NOMO-1 treated with DMSO at 0.1 percent for 48 hours (cell line): ENCODE results near the gene TIGD4.
"Not testable (repeated sequence)": the region's sequence is repeated elsewhere in the genome, so short reads cannot be mapped to it uniquely, and the experiment has no call there.

Experiments
- DNase-seq: peaks from one replicate; lab custom pipeline; 2025; ENCODE audit not compliant: unreplicated experiment; lab: John Stamatoyannopoulos, UW

TIGD4 gene

GRCh38 chr4:152784490-152785350 is 5.2 kb upstream of the TIGD4 start:
- no peak for DNase-seq

DNA sequence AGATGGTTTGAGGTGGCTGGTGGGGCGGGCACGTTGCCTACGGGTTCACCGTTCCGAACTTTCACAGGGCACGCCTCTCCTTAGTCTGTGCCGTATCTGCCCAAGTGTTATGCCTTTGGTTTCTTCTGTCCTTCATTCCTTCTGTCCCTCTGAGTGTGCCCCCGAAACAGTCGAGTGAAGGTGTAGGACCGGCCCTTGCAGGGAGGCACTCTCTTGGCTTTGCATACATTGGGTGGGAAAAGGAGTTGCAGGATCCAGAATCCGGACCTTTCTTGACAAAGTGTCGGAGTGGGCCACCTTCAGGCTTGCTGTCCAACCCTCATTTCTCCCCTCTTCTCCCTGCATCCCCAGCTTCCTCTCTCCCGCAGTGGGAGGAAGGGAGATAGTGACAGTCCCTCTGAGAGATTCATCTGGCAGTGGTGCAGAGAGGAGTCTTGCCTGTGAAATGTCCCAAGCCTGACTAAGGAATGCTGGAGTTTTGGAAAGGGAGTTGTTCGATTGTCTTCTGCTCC is 793 bp upstream of the TIGD4 start:
- peak; percentile 48 for DNase-seq

DNA sequence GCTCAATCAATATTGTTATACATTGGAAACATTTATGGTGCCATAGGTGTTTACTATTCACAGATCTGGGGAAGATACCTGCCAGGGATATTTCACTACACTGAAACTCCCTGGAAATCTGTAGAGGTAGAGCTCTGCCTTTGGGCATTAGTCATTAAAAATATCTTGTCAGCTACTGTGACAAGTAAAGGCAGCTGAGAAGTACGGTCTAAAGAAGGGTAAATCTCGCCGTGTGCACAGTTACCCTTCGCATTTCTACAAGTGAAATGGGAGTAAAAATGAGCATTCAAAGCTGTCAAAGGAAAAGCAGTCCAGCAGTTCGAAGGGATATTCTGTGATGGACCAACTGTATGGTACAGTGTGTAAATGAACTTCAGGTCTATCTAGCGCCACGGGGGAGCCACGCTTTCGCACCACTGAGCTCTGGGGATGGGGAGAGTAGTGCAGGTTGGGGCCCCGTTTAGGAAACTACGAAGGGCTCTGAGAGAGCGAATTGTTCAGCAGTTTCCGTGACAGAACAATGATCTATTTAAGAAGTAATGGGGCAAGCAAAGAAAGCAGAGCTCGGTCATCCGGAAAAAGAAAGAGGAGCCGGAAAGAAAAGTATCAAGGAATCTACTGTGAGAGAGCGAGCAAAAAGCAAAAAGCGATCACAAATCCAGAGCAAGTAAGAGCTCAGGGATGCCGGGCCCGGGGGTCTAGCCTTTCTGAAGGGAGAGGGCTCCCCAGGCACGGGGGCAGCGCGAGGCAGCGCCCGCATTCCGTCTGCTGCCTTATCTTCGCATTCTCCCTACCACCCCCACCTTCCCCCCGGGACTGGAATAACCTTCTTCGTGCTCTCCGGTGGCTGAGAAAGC is 646 bp downstream of the TIGD4 start:
- DNase-seq: peak; percentile 12

DNA sequence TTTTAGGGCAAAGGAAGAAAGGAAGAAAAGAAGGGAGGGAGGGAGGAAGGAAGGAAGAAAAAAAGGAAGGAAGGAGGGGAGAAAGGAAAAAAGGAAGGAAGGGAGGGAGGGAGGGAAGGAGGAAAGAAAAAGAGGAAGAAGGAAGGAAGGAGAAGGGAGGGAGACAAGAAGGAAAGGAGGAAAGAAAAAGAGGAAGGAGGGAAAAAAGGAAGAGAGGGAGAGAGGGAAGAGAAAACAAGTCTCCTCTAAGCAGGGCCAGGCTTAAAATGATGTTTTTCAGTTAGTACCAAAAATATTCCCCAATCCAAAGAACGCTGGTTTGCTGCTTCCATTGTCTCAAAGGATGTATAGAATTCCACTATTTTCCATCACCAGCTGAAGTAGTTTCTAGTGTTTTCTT is 2.0 kb downstream of the TIGD4 start:
- DNase-seq: no peak

GRCh38 chr4:152776352-152776751 is 3.2 kb downstream of the TIGD4 start:
- no peak for DNase-seq

- no peak for DNase-seq
Observed at GRCh38 chr4:152773953-152774352, 5.6 kb downstream of the TIGD4 start.

DNA sequence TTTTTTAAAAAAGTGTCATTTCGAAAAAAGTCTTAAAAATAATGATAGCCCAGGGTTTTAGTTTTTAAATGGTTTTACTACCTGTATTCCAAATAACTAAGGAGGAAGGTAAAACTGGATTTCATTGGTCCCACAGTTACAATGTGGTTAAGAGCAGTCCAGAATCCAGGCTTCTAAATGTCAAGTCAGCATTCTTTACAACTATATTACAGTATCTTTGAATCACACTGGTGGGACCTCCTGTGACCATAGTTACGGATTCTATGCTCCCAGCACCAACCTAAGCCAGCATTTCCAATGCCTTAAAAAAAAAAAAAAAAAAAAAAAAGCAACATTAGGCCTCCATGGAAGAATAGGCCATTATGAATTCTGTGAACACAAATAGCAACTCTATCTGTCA is 6.2 kb downstream of the TIGD4 start:
- no peak for DNase-seq

- peak; percentile 46 for DNase-seq
Observed at GRCh38 chr4:152771741-152772533, 7.6 kb downstream of the TIGD4 start.

GRCh38 chr4:152765069-152765737 is 14.3 kb downstream of the TIGD4 start:
- DNase-seq: not testable (repeated sequence)

GRCh38 chr4:152763796-152764195 is 15.7 kb downstream of the TIGD4 start:
- peak; percentile 72 for DNase-seq

DNA sequence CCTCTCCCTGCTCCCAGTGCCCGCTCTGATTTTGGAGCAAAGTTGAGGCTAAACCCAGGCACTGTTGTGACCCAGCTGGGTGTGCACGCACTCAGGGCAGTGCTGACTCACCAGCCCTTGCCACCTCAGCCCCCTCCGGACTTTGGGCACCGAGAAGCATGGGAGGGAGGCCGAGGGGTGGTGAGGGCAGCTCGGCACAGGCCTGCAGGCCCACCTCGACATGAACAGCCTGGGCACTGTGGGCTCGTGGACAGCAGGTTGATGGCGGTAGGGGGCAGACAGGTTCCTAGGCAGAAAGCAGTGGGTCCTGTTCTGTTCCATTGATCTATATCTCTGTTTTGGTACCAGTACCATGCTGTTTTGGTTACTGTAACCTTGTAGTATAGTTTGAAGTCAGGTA is 30.9 kb downstream of the TIGD4 start:
- DNase-seq: no peak

GRCh38 chr4:152747444-152747843 is 32.1 kb downstream of the TIGD4 start:
- DNase-seq: no peak

DNA sequence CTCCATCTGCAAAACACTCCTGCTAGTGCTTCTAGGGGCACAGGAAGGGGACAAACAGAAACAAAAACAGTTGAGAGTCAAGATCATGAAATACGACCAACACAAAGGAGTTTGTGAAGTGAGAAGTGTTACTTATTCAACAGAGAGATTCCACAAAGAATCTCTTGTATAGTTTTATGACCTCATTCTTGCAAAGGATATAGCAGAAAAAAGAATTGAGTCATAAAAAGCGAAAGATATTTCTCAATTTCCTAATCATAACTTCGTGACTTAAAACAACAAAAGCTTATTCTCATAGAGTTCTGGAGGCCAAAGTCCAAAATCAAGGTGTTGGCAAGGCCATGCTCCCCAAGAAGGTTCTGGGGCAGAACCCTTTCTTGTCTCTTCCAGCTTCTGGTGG is 40.7 kb downstream of the TIGD4 start:
- no peak for DNase-seq

DNA sequence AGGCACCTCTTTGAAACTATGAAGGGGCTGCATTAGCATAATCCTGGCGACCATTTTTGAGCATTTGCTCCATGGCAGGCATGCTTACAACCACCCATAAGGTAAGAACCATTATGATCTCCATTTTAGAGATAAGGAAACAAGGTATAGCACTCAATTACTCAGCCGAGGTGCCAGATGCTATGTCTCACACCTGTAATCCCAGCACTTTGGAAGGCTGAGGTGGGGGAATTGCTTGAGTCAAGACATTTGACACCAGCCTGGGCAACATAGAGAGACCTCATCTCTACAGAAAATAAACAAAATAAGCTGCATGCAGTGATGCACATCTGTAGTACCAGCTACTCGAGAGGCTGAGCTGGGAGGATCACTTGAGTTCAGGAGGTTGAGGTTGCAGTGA is 43.6 kb downstream of the TIGD4 start:
- DNase-seq: no peak

GRCh38 chr4:152735396-152735859 is 44.1 kb downstream of the TIGD4 start:
- peak; percentile 37 for DNase-seq

GRCh38 chr4:152734699-152735050 is 44.9 kb downstream of the TIGD4 start:
- DNase-seq: peak; percentile 37

DNA sequence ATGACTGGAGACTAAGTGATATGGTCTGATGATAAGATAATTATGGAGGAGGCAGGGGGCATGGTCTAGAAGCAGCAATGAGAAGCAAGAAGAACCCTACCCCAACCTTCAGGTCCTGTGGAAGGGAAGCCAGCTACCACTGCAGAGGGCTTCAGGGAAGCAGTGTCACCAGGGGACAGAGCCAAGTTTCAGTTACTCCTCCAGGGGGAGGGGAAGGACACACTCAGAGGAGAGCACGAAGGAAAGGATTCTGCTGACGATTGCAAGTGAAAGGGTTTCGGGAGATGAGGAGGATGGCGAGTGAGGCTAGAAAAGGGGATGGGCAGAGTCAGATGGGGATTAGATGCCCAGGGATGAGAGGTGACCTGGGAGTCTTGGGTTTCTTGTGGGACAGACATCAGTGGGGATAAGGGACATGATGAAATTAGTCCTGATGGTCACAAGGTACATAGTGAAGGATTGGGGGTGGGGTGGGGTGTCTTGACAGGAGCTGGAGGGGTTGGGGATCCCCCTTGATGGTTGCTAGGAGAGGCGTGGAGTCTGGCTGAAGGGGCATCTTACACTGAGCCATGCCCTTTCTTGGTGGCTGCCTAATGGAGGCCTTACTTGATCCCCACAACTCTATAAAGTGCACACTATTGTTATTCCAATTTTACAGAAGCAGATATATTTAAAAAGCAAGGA is 45.4 kb downstream of the TIGD4 start:
- DNase-seq: no peak

GRCh38 chr4:152731997-152732396 is 47.5 kb downstream of the TIGD4 start:
- DNase-seq: no peak

DNA sequence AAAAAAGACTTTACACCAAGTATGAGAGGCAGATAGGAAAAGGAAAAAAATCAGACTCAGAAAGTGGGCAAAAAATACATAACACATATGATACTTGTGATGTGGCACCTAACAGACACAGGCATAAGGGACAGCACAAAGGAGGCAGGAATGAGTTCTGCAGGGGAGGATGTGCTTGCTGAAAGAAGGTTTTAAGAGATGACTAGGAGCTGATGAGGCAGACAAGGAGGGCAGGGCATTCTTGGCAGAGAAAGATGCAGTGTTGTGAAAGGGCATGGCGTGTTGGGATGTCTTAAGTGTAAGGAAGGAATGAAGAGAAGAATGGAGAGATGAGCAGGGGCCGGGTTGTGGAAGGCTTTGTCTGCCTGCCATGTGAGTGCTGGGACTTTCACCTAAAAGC is 50.1 kb downstream of the TIGD4 start:
- no peak for DNase-seq

GRCh38 chr4:152728343-152728742 is 51.2 kb downstream of the TIGD4 start:
- no peak for DNase-seq
